ENCODE data around the gene OLFM1.
"Not testable (repeated sequence)": the region's sequence is repeated elsewhere in the genome, so short reads cannot be mapped to it uniquely, and the experiment has no call there.

Gene OLFM1

GRCh38 chr9:135060461-135061116, 26.9 kb upstream of the OLFM1 start:
- DNase-seq (ENCODE audit: low spot score) = no peak

- no peak for DNase-seq (ENCODE audit: low spot score)
Measured at GRCh38 chr9:135061441-135061840, 26.0 kb upstream of the OLFM1 start.

GRCh38 chr9:135062254-135062653, 25.2 kb upstream of the OLFM1 start:
- DNase-seq (ENCODE audit: low spot score) = no peak

GRCh38 chr9:135063466-135063865, 24.0 kb upstream of the OLFM1 start:
- not testable (repeated sequence) for DNase-seq (ENCODE audit: low spot score)

- not testable (repeated sequence) for DNase-seq (ENCODE audit: low spot score)
Measured at GRCh38 chr9:135063888-135064287, 23.6 kb upstream of the OLFM1 start.

- no peak for DNase-seq (ENCODE audit: low spot score)
Measured at GRCh38 chr9:135065151-135065550, 22.3 kb upstream of the OLFM1 start.

- DNase-seq (ENCODE audit: low spot score) = no peak
Measured at GRCh38 chr9:135065804-135066203, 21.7 kb upstream of the OLFM1 start.

- no peak for DNase-seq (ENCODE audit: low spot score)
Measured at GRCh38 chr9:135066291-135066690, 21.2 kb upstream of the OLFM1 start.

- DNase-seq (ENCODE audit: low spot score) = no peak
Measured at GRCh38 chr9:135067096-135067710, 20.3 kb upstream of the OLFM1 start.

GRCh38 chr9:135068776-135069415, 18.6 kb upstream of the OLFM1 start:
- no peak for DNase-seq (ENCODE audit: low spot score)

- DNase-seq (ENCODE audit: low spot score) = no peak
Measured at GRCh38 chr9:135069558-135070197, 17.8 kb upstream of the OLFM1 start.

- no peak for DNase-seq (ENCODE audit: low spot score)
Measured at GRCh38 chr9:135070198-135070951, 17.1 kb upstream of the OLFM1 start.

- no peak for DNase-seq (ENCODE audit: low spot score)
Measured at GRCh38 chr9:135070964-135071735, 16.3 kb upstream of the OLFM1 start.

- DNase-seq (ENCODE audit: low spot score) = no peak
Measured at GRCh38 chr9:135073081-135073740, 14.3 kb upstream of the OLFM1 start.

GRCh38 chr9:135073741-135074305, 13.6 kb upstream of the OLFM1 start:
- no peak for DNase-seq (ENCODE audit: low spot score)

- DNase-seq (ENCODE audit: low spot score) = no peak
Measured at GRCh38 chr9:135074354-135075233, 12.9 kb upstream of the OLFM1 start.

- no peak for DNase-seq (ENCODE audit: low spot score)
Measured at GRCh38 chr9:135075234-135076142, 12.0 kb upstream of the OLFM1 start.

GRCh38 chr9:135076143-135076875, 11.2 kb upstream of the OLFM1 start:
- no peak for DNase-seq (ENCODE audit: low spot score)

Measured in CD4-positive, alpha-beta T cell treated with Interleukin-2 at 100 ng/mL for 4 hours (primary cell).